Ovary (tissue), 9 donors: Measurements from ENCODE around the gene HEPN1. TPM values are rescaled to one million over a fixed set of nuclear protein-coding genes. Genes with fewer than 3 reads are reported as not detected.

Experiments
- DNase-seq, 5 donors: peaks; one replicate each; pipeline ENCODE4 v3.0.0-alpha.2; 2019 to 2020
- H3K27ac ChIP-seq, 2 donors: fragments of 200-600 bp; one replicate each; pipeline versions ENCODE4 v1.5.1 to v1.8.0; 2019 to 2022
- H3K27me3 ChIP-seq: fragments of 200-600 bp; one replicate; pipeline ENCODE4 v1.8.0; 2022
- H3K36me3 ChIP-seq: fragments of 200-600 bp; sonication (generic); one replicate; pipeline ENCODE4 v1.5.1; 2019
- H3K4me1 ChIP-seq: one replicate; pipeline ENCODE4 v1.8.1; 2013; ENCODE audit warnings: mild to moderate bottlenecking, moderate library complexity; ENCODE audit not compliant: insufficient read depth
- H3K4me3 ChIP-seq: fragments of 200-600 bp; sonication (generic); one replicate; pipeline ENCODE4 v1.5.1; 2017
- H3K9me3 ChIP-seq, 2 donors: fragments of 200-600 bp in 1 of 2; sonication (generic) in 1 of 2; one replicate each; pipeline versions ENCODE4 v1.5.1 to v1.8.1; 2013 to 2019; ENCODE audit warnings: mild to moderate bottlenecking in 1 of 2, moderate library complexity in 1 of 2
- CTCF ChIP-seq, 3 donors: fragments of 450-650 bp in 2 of 3; fragments of 200-600 bp in 1 of 3; IDR thresholded peaks; one replicate each; pipeline versions ENCODE4 v1.5.1 to v1.8.0; 2016 to 2022; ENCODE audit warnings: antibody characterized with exemption in 3 of 3, mild to moderate bottlenecking in 1 of 3
- EP300 ChIP-seq: sonication (generic); formaldehyde crosslinking; IDR thresholded peaks from one replicate; pipeline ENCODE4 v1.6.1; 2017; ENCODE audit warnings: antibody characterized with exemption
- POLR2A ChIP-seq: fragments of 450-650 bp; IDR thresholded peaks from one replicate; pipeline ENCODE4 v1.6.1; 2017; ENCODE audit warnings: antibody characterized with exemption, mild to moderate bottlenecking, moderate library complexity
- WGBS, 3 donors: extraction: QIAGEN DNeasy Blood & Tissue Kit in 1 of 3; methylation state at CpG; one replicate each; pipeline versions ENCODE4 v1.1.5 to v1.1.7; 2013 to 2017; 5-methylcytosine and 5-hydroxymethylcytosine counted together
- intact Hi-C, 4 donors: fragments of 100-400 bp; cut with DNase I; formaldehyde crosslinking; loops; one replicate each; pipeline versions ENCODE4 v1.11.0 to v1.15.1; 2022 to 2023
- polyA plus RNA-seq, 2 donors: library from polyadenylated mRNA; stranded (reverse); fragments of 200-250 nt in 1 of 2; fragments of 350-450 nt in 1 of 2; fragmentation: Illumina TruSeq in 1 of 2; extraction: RNeasy Lipid Tissue Mini Kit (QIAGEN cat#74804) in 1 of 2; gene quantifications; one replicate each; pipeline ENCODE4 v1.2.3, GENCODE V29; 2013 to 2014
- total RNA-seq, 7 donors: library from RNA; depleted of rRNA in 2 of 7; stranded (reverse); fragments of >200 nt in 2 of 7; fragmentation: NEBNext Ultra II Directional in 3 of 7; extraction: Animal tissue kit (Norgen Biotek cat#: 25700) in 3 of 7; gene quantifications; one replicate each; pipeline versions ENCODE4 v1.1.0 to v1.2.4, GENCODE V29; 2016 to 2023
- donor health status: DM: no; HTN: no; CAD: no; lungs with moderate emphysema.
- donor health status: DM: no; HTN: no; CAD: no.
- donor health status: Bipolar disorder and iron deficiency.
- donor health status: DM: yes; HTN: yes; CAD: no.
- donor health status: DM: no; HTN: no; CAD: no.
- donor health status: DM: yes; HTN: yes; CAD: no.

The HEPN1 gene
- total and polyA plus RNA-seq, 9 donors = 0.24 to 0.48 TPM; not detected in 7

DNA sequence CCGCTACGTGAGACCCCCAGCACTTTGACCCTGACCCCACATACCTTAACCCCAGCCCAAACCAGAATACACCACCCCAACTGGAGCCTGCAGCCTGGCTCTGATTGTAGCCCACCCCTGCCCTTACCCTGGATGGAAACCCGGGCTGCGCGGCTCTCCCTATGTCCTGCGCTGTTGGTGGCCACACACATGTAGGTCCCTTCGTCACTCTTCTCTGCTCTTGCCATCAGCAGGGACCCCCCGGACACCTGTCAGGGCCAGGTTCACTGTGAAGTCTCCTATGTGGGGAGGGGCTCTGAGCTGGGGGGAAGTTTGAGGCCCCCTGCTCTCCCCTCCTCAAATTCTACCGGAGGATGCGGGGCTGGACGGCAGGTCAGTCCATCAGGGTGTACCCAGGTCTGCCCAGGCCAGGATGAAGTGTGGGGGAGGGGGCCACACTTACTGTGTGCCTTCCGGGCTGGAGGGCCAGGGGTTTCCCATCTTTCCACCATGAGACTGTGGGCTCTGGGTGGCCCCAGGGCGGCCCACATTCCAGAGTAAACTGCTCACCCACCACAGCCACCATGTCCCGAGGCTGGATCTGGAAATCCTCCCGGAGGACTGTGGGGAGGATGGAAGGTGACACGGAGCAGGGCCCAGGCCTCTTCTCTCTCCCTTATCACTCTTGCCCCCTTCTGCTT is 22.8 kb upstream of the HEPN1 start:
- Histone ChIP-seq H3K9me3 (no peaks in the 10 kb centered on the region), H3K27ac (peak overlapping the region; percentile 42 to 83), H3K4me3 (no peak overlapping the region), H3K4me1 (peaks cover 41% of the 10 kb centered on the region), H3K36me3 (no peaks in the 10 kb centered on the region), H3K27me3 (no peaks in the 10 kb centered on the region)
- peak in 1 of 5 donors; percentile 34 for DNase-seq
- 83 to 88% (median 87%) methylated on average over 16 of the region's 16 CpGs for WGBS, 3 donors
- TF ChIP-seq EP300 (no peak), CTCF (IDR thresholded peaks at IDR 0.05) (no peak), POLR2A (no peak)
- intact Hi-C loops = no loop called here

GRCh38 chr11:124896821-124897391 is 22.1 kb upstream of the HEPN1 start:
- peaks cover 41% of the 10 kb centered on the region for H3K4me1 ChIP-seq
- H3K9me3 ChIP-seq = no peaks in the 10 kb centered on the region
- H3K4me3 ChIP-seq = no peak overlapping the region
- peak overlapping the region; percentile 42 to 83 for H3K27ac ChIP-seq
- no peaks in the 10 kb centered on the region for H3K27me3 ChIP-seq
- no peaks in the 10 kb centered on the region for H3K36me3 ChIP-seq
- WGBS, 3 donors = 49 to 68% (median 61%) methylated on average over 9 of the region's 9 CpGs
- intact Hi-C loops = no loop called here
- TF ChIP-seq EP300 (no peak), POLR2A (peak; percentile 7)
- peak in 3 of 5 donors; percentile 63 to 79 (median 71) for DNase-seq

GRCh38 chr11:124897674-124898262 is 21.3 kb upstream of the HEPN1 start, which contains the start of gene ROBO4:
Gene ROBO4 (minus strand): TSS chr11:124897865. CDS start chr11:124897795, 70 bp downstream.
- Histone ChIP-seq H3K4me1 (peaks cover 41% of the 10 kb centered on the region), H3K27ac (peak within 1 kb of the TSS; percentile 42 to 83), H3K4me3 (no peak within 1 kb of the TSS), H3K9me3 (no peaks in the 10 kb centered on the region), H3K36me3 (no peaks in the 10 kb centered on the region), H3K27me3 (no peaks in the 10 kb centered on the region)
- DNase-seq = peak in 2 of 5 donors; percentile 43 to 58
- 65 to 70% (median 68%) methylated on average over 12 of the region's 12 CpGs for WGBS, 3 donors
- intact Hi-C loops = no loop called here
- no peak for TF ChIP-seq EP300
- TF ChIP-seq POLR2A = no peak
- TF ChIP-seq CTCF (IDR thresholded peaks at IDR 0.05) = no peak

DNA sequence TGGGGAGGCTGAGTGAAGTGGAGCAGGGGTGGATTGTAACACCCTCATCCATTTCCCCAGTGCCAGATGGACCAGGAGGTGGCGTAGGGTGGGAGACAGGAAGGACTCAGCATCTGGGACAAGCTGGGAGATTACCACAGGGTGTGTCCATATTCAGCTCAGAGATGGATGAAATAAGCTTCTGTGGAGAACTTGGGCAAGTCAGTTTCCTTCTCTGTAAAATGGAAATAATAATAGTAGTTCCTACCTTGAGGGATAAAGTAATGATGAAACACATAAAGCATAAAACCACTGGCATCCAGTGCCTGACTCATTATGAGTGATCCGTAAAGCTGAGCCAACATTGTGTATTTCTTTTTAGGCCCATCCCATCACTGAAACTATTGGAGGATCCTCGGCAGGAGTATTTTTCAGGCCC is 20.8 kb upstream of the HEPN1 start:
- Histone ChIP-seq H3K4me1 (peaks cover 41% of the 10 kb centered on the region), H3K9me3 (no peaks in the 10 kb centered on the region), H3K4me3 (no peak overlapping the region), H3K36me3 (no peaks in the 10 kb centered on the region), H3K27me3 (no peaks in the 10 kb centered on the region), H3K27ac (peak overlapping the region; percentile 42 to 83)
- intact Hi-C loops = no loop called here
- DNase-seq = peak in 1 of 5 donors; percentile 28
- no peak for TF ChIP-seq POLR2A
- no peak for TF ChIP-seq EP300
- no peak for TF ChIP-seq CTCF (IDR thresholded peaks at IDR 0.05)
- 30 to 36% (median 35%) methylated on average over 3 of the region's 3 CpGs for WGBS, 3 donors
